D341Med (cell line): ENCODE measurements around the gene SLC39A1.

ENCODE experiments used
- DNase-seq: peaks from one replicate; pipeline ENCODE4 v3.0.0; 2012; ENCODE audit warnings: low spot score

SLC39A1 gene

GRCh38 chr1:153977250-153978240 is 14.2 kb upstream of the SLC39A1 start, which contains the start of gene JTB:
TSS of gene JTB (minus strand) at chr1:153977674. CDS start at chr1:153977252, 422 bp downstream.
- peak; percentile 96 for DNase-seq

GRCh38 chr1:153976819-153977249 is 13.5 kb upstream of the SLC39A1 start:
- DNase-seq = peak; percentile 47

DNA sequence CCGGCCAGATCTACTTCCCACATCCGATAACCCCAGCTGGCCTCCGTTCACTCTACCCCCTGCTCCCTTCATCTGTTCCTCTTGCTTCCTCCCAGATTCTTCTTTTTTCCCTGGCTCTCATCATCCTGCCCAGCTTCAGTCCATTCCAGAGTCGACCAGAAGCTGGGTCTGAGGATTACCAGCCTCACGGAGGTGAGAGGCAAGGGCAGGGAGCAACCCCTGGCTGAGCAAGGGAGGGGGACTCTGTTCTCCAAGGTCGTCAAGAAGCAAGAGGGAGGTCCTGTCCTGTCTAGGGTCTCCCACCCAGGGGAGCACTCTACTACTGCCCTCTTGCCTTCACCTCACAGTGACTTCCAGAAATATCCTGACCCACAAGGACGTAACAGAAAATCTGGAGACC is 10.2 kb upstream of the SLC39A1 start:
- no peak for DNase-seq

DNA sequence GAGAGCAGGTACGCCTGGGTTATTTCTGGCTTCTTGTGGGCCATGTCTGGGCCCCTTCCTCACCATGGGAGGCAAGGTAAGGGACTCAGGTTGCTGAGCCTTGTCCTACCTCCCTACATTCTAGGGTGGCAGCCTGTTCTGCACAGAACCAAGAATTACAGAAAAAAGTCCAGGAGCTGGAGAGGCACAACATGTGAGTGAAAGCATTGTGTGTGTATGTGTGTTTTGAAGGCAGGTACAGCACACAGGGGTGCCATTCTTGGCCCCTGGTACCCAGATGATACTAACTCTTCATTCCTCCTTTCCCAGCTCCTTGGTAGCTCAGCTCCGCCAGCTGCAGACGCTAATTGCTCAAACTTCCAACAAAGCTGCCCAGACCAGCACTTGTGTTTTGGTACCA is 9.7 kb upstream of the SLC39A1 start:
- DNase-seq = no peak

DNA sequence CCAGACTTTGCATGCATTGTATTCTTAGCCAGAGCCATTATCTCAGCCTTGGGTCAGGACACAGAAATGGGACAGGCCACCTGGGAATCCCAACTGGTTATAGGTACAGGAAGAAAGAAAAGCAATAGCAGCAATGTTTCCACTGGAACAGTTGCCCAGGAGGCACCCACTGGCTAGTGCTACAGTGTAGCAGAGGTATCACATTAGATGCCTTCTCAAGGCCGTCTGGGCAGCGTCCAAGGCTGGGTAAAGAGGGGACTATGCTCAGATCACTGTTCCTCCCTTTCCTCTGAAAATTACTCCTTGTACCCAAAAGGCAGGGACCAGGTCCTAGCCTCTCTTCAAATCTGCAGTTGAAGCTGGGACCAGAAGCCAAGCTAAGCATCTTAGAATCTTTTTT is 7.0 kb upstream of the SLC39A1 start:
- no peak for DNase-seq

DNA sequence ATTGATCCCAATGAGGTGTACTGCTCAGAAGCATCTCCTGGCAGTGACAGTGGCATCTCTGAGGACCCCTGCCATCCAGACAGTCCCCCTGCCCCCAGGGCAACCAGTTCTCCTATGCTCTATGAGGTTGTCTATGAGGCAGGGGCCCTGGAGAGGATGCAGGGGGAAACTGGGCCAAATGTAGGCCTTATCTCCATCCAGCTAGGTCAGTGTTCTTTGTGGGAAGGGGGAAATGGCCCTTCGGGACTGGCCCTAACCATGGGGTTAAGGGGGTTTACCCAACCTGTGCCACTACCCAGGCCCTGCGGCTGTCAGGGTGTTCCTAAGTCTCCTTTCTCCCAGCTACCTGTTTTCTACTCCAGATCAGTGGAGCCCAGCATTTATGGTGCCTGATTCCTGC is 5.6 kb upstream of the SLC39A1 start:
- no peak for DNase-seq

GRCh38 chr1:153968408-153968807 is 5.1 kb upstream of the SLC39A1 start:
- DNase-seq = no peak

GRCh38 chr1:153968000-153968363 is 4.6 kb upstream of the SLC39A1 start:
- DNase-seq = no peak

- DNase-seq = peak; percentile 93
Observed at GRCh38 chr1:153967107-153967999, 4.0 kb upstream of the SLC39A1 start, which contains the start of gene CREB3L4. TSS of gene CREB3L4 (plus strand) at chr1:153967902. CDS start at chr1:153968526, 624 bp downstream.

DNA sequence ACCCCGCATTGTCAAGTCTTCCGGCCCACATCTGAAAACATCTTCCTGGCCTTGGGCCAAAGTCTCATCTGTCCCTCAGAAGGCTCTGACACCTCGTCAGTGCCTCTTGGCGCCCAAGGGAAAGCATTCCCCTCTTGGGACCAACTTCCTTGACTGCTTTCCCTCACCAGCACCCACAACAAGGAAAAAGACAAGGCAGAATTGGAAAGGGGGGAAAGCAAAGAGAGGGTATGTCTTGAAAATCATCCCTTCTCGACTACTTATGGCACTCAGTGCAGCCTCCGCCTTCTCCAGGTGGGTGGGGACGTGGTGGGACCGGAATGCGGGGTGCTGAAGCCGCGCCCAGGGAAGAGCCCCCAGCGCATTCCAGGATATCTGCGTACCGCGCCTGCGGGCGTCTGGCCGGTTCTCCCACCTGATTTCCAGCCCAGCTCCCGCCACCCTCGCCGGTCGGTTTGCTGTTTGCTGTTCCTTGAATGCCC is 554 bp upstream of the SLC39A1 start:
- peak; percentile 63 for DNase-seq

GRCh38 chr1:153962088-153963029 is 978 bp downstream of the SLC39A1 start:
- no peak for DNase-seq

GRCh38 chr1:153961421-153961820 is 1.9 kb downstream of the SLC39A1 start:
- DNase-seq = no peak

DNA sequence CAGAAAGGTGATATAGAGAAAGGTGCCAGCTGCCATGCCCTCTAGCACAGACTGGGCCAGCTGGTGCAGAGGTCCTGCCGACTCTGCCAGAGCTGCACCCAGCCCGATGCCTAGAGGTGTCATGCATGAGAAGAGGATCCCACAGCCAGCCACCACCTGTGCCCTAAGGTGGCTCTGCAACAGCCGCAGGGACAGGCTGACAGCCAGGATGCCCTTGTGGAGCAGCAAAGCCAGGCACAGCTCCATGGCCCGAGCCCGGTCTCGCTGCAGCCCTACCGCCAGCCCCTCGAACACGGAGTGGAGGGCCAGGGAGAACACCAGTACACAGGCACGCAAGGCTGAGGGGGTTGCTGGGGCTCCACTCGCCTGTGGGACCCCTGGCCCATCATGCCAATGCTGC is 3.1 kb downstream of the SLC39A1 start:
- no peak for DNase-seq

GRCh38 chr1:153959454-153959853 is 3.9 kb downstream of the SLC39A1 start:
- no peak for DNase-seq

GRCh38 chr1:153958961-153959260 is 4.4 kb downstream of the SLC39A1 start:
- DNase-seq = no peak

DNA sequence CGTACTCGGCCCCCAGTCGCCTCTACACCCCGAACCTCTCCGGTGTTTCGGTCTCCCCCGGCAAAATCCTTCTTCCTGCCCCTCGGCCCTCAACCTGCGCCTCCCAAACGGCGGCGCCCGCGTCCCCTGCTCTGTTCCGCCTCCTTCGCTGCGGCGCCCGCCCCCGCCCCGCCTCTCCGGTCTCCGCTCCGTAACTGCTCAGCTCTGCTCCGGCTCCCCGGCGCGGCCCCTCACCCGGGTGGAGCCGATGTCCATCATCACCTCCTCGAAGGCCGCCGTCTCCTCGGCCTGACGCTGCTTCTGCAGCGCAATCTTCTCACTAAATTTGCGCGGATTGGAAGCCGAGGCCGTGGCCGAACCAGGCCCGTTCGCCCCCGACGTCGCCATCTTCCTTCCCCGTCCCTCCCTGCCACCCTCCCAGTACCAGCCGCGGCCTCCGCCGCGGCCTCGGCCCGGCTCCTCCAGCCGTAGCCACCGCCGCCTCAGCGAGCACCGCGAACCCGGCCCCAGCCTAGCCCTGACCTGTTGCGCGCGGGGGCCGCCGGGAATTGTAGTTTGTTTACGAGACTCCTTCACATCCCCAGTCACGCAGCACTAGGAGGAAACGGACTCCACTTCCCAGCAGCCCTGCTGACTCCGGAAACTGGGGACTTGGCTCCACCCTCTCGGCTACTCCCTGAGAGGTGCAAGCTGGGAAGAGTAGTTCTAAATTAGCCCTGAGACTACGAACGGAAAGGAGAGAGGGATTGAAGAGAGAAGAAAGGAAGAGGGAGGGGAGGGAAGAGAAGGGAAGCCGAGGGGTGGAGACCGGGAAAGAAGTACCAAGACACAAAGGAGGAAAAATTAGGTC is 5.0 kb downstream of the SLC39A1 start, which contains the start of gene CRTC2:
TSS of gene CRTC2 (minus strand) at position 502 of the 850 bp plus-strand sequence. CDS start at position 387, 115 bp downstream.
- peak; percentile 97 for DNase-seq

DNA sequence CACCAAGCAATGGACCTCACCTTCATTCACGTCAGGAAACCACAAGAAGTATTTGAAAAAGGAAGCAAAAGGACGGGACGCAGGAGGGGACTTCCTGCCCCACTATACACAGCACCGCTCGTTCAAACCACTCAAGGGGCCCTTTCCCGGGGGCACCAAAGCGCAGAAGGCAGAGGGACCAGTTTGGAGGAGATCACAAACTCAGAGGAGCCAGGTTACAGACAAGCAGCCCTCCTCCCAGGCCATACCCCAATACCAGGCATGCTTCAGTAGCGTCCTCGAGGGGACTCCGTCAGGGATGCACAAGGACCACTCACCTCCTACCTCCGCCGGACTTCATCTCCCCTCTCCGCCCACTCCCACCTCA is 5.6 kb downstream of the SLC39A1 start:
- DNase-seq = no peak

DNA sequence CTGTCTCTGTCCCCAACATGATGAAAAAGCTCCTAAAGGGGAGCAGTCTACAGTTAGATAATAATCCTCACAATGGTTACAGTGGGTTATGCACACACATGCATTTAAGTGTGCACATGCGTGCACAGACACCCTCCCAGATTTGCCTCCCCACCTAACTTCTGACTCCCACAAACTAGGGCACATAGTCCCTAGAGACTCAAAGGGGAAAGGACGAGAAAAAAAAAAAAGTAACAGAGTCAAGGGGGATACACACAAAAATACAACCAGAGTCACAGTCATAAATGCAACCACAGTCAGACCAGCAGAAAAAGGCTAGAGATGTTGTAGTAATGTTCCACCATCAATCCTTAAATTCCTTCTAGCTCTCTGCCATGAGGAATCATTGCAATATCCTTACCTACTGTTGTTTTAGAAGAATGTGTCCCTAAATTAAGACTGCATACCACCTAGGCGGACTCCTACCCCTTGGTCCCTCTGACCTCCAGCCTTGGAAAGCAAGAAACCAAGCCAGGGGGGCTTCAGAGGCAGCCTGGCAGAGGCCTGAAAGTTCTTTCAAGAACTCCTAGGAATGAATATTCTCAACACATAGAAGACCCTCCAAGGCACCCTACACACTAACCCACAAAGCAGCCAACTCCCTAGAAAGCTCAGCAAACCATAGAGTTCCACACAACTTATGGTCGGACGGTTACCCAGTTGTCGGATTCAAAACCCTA is 6.2 kb downstream of the SLC39A1 start:
- no peak for DNase-seq

- no peak for DNase-seq
Observed at GRCh38 chr1:153954826-153955225, 8.5 kb downstream of the SLC39A1 start.
